GDM1 (cell line): ENCODE results near the gene MPP7.
"Not testable (repeated sequence)": the region's sequence is repeated elsewhere in the genome, so short reads cannot be mapped to it uniquely, and the experiment has no call there.

Experiments
- DNase-seq: peaks from one replicate; lab custom pipeline; 2025; lab: John Stamatoyannopoulos, UW

MPP7 gene

DNA sequence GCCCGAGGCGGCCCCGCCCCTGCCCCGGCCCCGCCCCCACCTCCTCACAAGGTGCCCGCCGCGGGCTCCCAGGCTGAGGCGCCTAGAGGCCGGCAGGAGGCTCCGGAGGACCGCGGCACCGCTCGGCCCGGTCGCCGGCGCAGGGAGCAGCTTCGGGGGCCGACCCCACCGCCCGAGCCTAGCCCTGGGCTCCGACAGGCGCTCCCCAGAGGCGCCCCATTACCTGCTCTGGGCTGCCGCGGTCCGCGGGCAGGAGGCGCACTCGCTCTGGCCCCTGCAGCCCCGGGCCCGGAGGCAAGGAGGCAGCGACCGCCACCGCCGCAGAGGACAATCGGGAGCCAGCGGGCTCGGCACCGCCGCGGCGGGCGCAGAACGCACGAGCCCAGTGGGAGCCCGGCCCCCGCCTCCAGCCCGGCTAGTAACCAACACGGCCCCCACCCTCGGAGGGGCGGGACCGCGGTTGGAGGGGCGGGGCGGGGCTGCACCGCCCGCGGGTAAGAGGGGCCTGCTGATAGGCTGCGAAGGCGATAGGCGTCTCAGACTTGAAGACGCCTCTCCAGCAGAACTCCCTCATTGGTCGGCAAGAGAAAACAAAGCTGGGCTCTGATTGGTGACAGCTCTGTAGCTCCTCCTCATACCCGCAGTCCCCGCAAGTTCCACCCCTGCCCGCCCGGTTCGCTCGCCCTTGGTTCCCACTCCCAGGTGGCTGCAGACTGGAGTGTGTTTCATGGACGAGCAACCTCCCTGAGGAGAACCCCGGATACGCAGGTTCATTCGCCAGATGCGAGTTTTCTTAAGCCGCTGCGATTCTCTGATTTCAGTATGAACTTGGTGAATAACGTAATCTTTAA lies at the start of gene MPP7:
TSS of gene MPP7 (minus strand) at position 427 of the 851 bp plus-strand sequence. CDS start 64,460 bp downstream, outside the sequence.
- peak; percentile 92 for DNase-seq

- DNase-seq: no peak
Observed at GRCh38 chr10:28349892-28350291, 47.0 kb upstream of the MPP7 start.

- no peak for DNase-seq
Observed at GRCh38 chr10:28343987-28344895, 41.4 kb upstream of the MPP7 start.

DNA sequence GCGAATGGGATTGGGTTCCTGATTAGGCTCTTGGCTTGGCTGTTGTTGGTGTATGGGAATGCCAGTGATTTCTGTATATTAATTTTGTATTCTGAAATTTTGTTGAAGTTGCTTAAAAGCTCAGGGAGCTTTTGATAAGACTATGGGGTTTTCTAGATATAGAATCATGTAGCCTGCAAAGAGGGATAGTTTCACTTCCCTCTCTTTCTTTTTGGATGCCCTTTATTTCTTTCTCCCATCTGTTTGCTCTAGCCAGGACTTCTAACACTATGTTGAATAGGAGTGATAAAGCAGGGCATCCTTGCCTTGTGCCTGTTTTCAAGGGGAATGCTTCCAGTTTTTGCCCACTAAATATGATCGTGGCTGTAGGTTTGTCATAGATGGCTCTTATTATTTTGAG lies 40.4 kb upstream of the MPP7 start:
- DNase-seq: no peak

DNA sequence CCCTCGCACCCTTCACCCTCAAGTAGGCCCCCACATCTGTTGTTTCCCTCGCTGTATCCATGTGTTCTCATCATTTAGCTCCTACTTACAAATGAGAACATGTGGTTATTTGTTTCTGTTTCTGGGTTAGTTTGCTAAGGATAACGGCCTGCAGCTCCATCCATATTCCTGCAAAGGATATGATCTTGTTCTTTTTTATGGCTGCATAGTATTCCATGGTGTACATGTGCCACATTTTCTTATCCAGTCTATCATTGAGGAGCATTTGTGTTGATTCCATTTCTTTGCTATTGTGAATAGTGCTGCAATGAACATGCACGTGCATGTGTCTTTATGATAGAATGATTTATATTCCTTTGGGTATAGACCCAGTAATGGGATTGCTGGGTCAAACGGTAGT lies 38.8 kb upstream of the MPP7 start:
- DNase-seq: not testable (repeated sequence)

- no peak for DNase-seq
Observed at GRCh38 chr10:28332726-28333125, 29.9 kb upstream of the MPP7 start.

GRCh38 chr10:28331841-28332240 lies 29.0 kb upstream of the MPP7 start:
- no peak for DNase-seq

DNA sequence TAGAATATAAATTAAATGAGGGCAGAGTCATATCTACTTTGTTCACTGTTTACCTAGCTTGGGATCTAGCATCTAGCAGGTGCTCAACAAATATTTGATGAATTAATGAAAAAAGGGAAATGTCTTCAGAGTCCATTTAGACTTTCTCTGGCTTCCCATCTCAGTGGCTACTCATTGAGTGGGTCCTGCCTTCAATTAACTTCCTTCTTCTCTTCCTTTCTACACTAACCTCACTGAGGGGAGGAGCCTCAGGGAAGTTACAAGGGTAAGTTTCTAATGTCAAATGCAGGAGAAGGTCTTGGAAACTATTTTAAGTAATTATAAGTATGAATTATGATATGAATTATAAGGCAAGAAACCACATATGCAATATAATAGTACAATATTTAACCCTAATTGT lies 28.2 kb upstream of the MPP7 start:
- no peak for DNase-seq

DNA sequence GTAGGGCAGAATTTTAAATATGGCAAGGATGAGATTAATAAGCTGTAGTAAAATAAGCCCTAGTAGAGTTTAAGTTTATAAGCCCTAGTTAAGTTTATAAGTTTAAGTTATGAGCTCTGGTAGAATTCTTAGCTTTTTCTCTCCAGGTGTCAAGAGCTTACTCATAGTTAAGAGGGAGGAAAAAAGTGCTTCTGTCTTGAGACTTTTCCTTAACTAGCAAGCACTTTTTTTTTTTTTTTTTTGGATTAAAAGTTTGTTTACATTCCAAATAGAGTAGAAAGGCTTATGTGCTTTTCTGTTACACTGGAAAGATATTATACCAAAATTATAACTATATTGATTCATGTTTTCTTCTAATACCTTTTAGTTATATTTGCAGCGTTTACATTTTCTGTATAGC lies 25.5 kb upstream of the MPP7 start:
- DNase-seq: no peak

- DNase-seq: no peak
Observed at GRCh38 chr10:28327491-28327880, 24.6 kb upstream of the MPP7 start.

DNA sequence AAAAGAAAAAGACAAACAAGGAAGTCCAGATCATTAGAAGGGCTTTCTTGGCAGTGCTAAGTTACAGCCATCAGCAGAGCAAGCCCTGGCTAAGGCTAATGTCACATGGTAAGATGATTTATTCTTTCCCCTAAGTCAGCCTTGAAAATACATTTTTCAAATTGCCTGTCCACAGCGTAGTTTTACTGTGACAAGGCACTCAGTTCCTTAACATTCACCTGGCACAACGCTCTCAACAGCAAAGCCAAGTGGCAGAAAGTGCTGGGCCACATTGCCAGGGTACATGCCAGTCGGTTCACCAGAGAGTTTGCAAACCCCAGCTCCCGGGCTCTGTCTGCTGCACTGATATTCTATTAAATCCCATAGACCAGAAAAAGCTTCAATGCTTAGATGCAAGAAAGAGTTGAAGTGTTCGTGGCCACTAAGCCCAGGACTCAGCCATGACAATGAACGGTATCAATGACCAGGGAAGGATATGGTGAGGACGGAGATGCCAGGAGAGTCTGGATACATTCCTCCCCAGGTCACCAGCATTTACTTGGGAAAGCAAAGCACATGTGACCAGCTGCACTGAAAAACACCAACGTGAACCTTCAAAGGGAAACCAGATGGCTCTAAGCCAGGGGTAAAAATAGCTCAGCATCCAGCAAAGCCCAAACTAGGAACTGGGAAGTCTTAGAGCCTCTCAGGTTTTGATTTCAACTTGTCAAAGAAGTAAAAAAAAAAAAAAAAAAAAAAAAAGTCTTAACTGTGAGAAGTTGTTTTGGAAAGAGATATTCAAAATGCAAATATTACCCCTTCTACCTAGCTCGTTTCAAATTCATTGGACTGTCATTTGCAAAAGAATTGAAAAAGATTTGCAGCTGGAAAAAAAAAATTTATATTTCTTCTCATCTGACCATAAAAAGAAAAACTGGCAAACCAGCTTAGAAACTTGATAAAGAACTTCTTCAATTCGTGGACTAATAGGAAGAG lies 23.9 kb upstream of the MPP7 start:
- no peak for DNase-seq

DNA sequence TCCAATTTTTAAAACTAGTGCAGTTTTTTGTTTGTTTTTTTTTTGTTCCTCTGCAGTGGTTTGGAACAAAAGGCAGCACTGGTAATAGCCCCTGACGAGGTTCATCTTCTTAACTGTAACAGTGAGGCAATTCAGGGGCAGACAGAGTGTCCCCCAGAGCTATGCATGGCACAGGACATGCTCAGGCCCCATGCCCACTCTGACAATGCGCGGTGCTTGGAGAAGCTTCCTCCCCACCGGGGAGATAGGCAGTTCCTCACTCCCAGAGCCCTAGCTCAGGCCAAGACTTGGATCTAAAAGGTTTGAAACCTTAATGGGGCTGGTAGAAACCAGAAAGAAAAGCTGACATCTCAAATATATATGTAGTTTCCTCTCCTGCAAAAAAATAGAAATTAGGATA lies 17.9 kb upstream of the MPP7 start:
- DNase-seq: no peak

- DNase-seq: no peak
Observed at GRCh38 chr10:28320090-28320489, 17.2 kb upstream of the MPP7 start.

- DNase-seq: not testable (repeated sequence)
Observed at GRCh38 chr10:28319061-28319460, 16.2 kb upstream of the MPP7 start.

GRCh38 chr10:28318626-28319025 lies 15.8 kb upstream of the MPP7 start:
- DNase-seq: no peak

DNA sequence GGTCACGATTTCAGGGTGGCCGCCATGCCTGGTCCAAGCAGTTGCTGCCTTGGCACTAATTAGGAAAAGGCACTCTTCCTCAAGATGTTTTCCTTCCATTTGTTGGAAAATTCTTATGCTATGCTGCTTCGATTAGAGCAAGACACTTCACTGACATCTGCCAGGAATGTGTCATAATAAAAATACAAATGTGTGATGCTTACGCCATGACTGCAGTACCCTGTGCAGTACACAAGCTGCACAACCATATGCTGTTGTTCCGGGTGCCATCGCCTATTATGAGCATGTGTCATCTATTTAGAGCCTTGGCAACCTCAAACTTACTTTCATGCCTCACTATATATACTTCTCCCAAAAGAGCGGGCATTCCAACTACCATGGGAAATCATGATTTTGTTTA lies 14.9 kb upstream of the MPP7 start:
- DNase-seq: no peak

DNA sequence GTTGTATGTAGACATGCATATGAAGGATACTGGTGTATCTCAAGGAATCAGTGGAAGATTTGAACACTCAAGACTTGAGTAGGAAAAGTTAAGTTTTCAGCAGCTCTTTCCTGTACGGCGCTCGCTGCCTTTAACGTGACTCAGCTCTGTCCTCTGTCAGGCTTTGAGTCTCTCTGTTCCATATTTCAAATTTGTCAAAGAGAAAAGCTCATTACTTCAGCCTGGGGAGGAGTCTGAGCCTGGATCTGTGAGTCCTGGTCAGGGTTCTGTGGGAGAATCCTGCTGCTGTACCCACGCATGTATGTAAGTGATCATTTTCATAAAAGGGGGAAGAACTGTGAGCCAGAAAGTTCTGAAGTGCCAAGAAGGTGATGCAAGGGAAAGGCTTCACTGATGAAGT lies 13.8 kb upstream of the MPP7 start:
- no peak for DNase-seq

DNA sequence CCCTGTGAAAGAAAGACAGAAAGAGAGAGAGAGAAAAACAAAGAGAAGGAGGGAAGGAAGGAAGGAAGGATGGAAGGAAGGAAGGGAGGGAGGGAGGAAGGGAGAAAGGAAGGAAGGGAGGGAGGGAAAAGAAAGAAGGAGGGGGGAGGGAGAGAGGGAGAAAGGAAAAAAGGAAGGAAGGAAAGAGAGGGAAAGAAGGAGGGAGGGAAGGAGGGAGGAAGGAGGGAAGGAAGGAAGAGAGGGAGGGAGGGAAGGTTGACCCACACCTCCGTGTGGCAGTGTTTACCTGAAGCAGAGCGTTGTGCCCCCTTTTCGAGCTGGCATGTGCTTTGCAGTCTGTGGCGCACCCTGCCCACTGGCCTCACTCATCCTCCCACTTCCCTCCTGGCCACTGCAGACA lies 12.3 kb upstream of the MPP7 start:
- no peak for DNase-seq

GRCh38 chr10:28314211-28314610 lies 11.3 kb upstream of the MPP7 start:
- no peak for DNase-seq

GRCh38 chr10:28312572-28312971 lies 9.7 kb upstream of the MPP7 start:
- no peak for DNase-seq

DNA sequence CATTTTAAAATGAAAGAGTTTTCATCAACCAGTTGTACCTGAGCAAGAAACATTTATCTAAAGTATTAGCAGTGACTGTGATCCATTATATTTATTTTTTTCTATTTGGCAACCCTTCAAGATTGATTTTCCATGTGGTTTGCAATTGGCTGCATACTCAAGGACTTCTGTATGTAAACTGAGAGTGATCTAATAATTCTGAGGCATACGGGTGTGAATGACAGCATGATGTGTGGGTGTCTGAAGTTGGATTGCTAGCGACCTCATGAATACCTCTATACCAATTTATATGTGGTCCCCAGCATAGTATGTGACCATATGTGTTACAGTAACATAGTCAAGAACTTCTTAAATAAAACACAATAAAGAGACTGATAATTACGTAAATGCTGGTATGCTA lies 8.2 kb upstream of the MPP7 start:
- no peak for DNase-seq

DNA sequence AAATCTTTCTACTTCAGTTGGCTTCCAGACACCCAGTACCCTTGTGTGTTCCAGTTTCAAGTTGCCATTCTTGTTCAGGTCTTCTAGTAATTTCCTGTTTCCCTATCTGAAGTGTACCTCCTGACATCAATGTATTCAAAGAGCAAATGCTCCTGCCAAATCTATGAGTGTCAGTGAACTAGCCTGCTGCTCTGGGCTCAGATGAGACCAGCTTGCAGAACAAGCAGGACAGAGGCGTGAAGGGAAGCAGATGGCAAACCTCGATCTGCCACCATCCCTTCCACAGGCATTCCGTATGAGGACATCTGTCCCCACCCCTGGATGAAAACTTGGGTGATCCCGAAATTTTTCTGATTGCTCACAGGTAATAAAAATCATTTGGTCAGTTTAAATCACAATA lies 4.4 kb upstream of the MPP7 start:
- DNase-seq: no peak
